SJSA1 (cell line): ENCODE results near the gene FKBP6. TPM values are rescaled to one million over a fixed set of nuclear protein-coding genes. Genes with fewer than 3 reads are reported as not detected.
"Not testable (repeated sequence)": the region's sequence is repeated elsewhere in the genome, so short reads cannot be mapped to it uniquely, and the experiment has no call there.

Experiments used
- DNase-seq, 2 experiments: peaks; one replicate each; pipeline ENCODE4 v3.0.0-alpha.2; 2015 to 2020; ENCODE audit warnings: low spot score in 2 of 2, low read depth in 1 of 2
- H3K27ac ChIP-seq: fragments of 250-450 bp; sonication (Bioruptor Pico); 2 replicates; pipeline ENCODE4 v1.5.1; 2020; ENCODE audit warnings: mild to moderate bottlenecking, moderate library complexity
- H3K27me3 ChIP-seq: fragments of 250-450 bp; sonication (Bioruptor Pico); replicated peaks from 2 replicates; pipeline ENCODE4 v1.5.1; 2020; ENCODE audit warnings: mild to moderate bottlenecking, moderate library complexity
- H3K36me3 ChIP-seq: fragments of 250-450 bp; sonication (Bioruptor Pico); 2 replicates; pipeline ENCODE4 v1.5.1; 2020; ENCODE audit warnings: mild to moderate bottlenecking
- H3K4me1 ChIP-seq: fragments of 250-450 bp; sonication (Bioruptor Pico); replicated peaks from 2 replicates; pipeline ENCODE4 v1.6.1; 2021; ENCODE audit warnings: mild to moderate bottlenecking
- H3K4me3 ChIP-seq: fragments of 250-450 bp; sonication (Bioruptor Pico); 2 replicates; pipeline ENCODE4 v1.5.1; 2020; ENCODE audit warnings: mild to moderate bottlenecking
- H3K9me3 ChIP-seq: fragments of 250-450 bp; sonication (Bioruptor Pico); replicated peaks from 2 replicates; pipeline ENCODE4 v1.5.1; 2020; ENCODE audit warnings: mild to moderate bottlenecking
- total RNA-seq: library from RNA; depleted of rRNA; stranded (reverse); fragments of >200 nt; shearing (Covaris generic); gene quantifications from 2 replicates; pipeline ENCODE4 v1.2.3, GENCODE V29; 2014

The FKBP6 gene
- total RNA-seq, 1 experiment from 2014 or later, result not detected

- Histone ChIP-seq H3K4me1 (peaks cover 9% of the 10 kb centered on the region; the same call in 1 of the 2 replicates), H3K27ac (no peak overlapping the region), H3K4me3 (no peak overlapping the region), H3K27me3 (no peaks in the 10 kb centered on the region), H3K9me3 (no peaks in the 10 kb centered on the region), H3K36me3 (0 out of 2 replicates have a peak, but pooled peaks cover 2% of the 10 kb centered on the region)
- DNase-seq, result no peak
Observed at GRCh38 chr7:73312831-73313520, 15.0 kb upstream of the FKBP6 start.

DNA sequence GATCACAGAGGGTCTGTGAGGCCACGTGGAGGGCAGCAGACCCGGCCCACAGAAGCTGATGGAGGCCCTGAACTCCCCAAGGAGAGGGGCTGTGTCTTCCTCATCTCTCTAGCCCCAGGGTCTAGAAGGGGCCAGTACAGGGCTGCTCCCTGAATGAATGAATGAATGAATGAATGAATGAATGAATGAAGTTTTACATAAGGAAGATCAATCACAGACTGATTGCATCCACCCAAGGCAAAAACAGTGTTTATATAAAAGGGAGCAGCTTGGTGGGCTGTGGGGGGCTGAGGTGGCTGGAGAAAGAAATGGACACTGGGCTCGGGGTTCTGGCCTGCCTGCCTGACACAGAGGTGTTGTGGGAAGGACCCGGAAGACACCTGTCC lies 14.4 kb upstream of the FKBP6 start:
- no peak overlapping the region for H3K27ac ChIP-seq
- H3K27me3 ChIP-seq, result no peaks in the 10 kb centered on the region
- no peak for DNase-seq
- H3K9me3 ChIP-seq, result no peaks in the 10 kb centered on the region
- 0 out of 2 replicates have a peak, but pooled peaks cover 6% of the 10 kb centered on the region for H3K4me1 ChIP-seq
- no peaks in the 10 kb centered on the region for H3K36me3 ChIP-seq
- no peak overlapping the region for H3K4me3 ChIP-seq

- H3K27me3 ChIP-seq, result no peaks in the 10 kb centered on the region
- H3K27ac ChIP-seq, result no peak overlapping the region
- 0 out of 2 replicates have a peak, but pooled peaks cover 3% of the 10 kb centered on the region for H3K4me1 ChIP-seq
- H3K9me3 ChIP-seq, result no peaks in the 10 kb centered on the region
- H3K36me3 ChIP-seq, result no peaks in the 10 kb centered on the region
- H3K4me3 ChIP-seq, result no peak overlapping the region
- DNase-seq, result no peak
Observed at GRCh38 chr7:73314271-73314670, 13.7 kb upstream of the FKBP6 start.

- Histone ChIP-seq H3K4me3 (no peak overlapping the region), H3K9me3 (no peaks in the 10 kb centered on the region), H3K36me3 (no peaks in the 10 kb centered on the region), H3K27ac (no peak overlapping the region), H3K27me3 (no peaks in the 10 kb centered on the region), H3K4me1 (0 out of 2 replicates have a peak, but pooled peaks cover 2% of the 10 kb centered on the region)
- no peak for DNase-seq
Observed at GRCh38 chr7:73316521-73316920, 11.4 kb upstream of the FKBP6 start.

GRCh38 chr7:73318656-73319204 lies 9.2 kb upstream of the FKBP6 start:
- H3K4me3 ChIP-seq, H3K9me3 ChIP-seq, H3K4me1 ChIP-seq, H3K36me3 ChIP-seq, H3K27me3 ChIP-seq, DNase-seq, H3K27ac ChIP-seq: not testable (repeated sequence)

- H3K36me3 ChIP-seq, DNase-seq: not testable (repeated sequence)
Observed at GRCh38 chr7:73319541-73319940, 8.4 kb upstream of the FKBP6 start.

DNA sequence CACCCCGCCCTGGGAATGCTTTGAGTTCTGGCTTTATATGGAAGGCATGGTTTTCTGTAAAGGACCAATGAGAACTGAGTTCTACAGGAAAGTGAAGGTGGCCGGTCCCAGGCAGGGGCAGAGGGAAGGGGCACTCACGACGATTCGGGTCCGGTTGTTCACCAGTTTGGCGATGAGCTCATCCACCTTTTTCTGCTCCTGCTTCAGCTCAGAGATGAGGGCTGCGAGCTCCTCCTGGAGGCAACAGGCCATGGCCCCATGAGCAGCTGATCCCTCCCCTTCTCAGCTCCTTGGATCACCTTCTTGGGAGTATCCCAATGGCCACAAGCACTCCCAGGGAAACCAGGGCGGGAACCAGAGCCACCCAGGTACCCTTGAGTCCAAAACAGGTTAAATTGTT lies 8.0 kb upstream of the FKBP6 start:
- not testable (repeated sequence) for H3K36me3 ChIP-seq, H3K4me3 ChIP-seq, H3K4me1 ChIP-seq, H3K9me3 ChIP-seq, H3K27me3 ChIP-seq, DNase-seq, H3K27ac ChIP-seq

More at GRCh38 chr7:73319541-73319940, 8.4 kb upstream of the FKBP6 start:
- not testable (repeated sequence) for H3K9me3 ChIP-seq, H3K4me3 ChIP-seq, H3K27me3 ChIP-seq, H3K27ac ChIP-seq, H3K4me1 ChIP-seq

GRCh38 chr7:73323434-73324080 lies 4.4 kb upstream of the FKBP6 start:
- not testable (repeated sequence) for DNase-seq, H3K36me3 ChIP-seq, H3K27ac ChIP-seq, H3K4me3 ChIP-seq, H3K4me1 ChIP-seq, H3K9me3 ChIP-seq, H3K27me3 ChIP-seq

GRCh38 chr7:73324081-73324845 lies 3.7 kb upstream of the FKBP6 start:
- DNase-seq, result peak; percentile 21 to 54
- not testable (repeated sequence) for H3K4me3 ChIP-seq, H3K9me3 ChIP-seq, H3K27me3 ChIP-seq, H3K36me3 ChIP-seq, H3K4me1 ChIP-seq, H3K27ac ChIP-seq

- H3K36me3 ChIP-seq, H3K27ac ChIP-seq, H3K9me3 ChIP-seq, H3K4me3 ChIP-seq, DNase-seq, H3K27me3 ChIP-seq, H3K4me1 ChIP-seq: not testable (repeated sequence)
Observed at GRCh38 chr7:73325424-73325823, 2.5 kb upstream of the FKBP6 start.

DNA sequence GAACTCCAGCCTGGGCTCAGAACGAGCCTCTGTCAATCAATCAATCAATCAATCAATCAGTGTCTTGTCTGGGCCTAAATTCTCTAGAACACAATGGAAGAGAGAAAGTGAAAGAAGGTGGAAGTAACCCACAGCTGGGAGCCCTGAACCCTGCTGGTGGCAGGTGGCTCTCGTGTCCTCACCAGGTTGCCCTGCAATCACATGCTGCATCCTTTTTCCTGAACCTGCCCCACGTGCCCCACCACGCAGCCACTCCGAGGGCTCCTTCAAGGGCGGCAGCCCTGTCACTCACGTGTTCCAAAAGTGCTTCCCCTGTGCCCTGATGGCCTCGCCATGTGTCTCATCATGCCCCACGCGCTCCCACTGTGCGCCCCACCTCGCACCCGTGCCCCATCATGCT lies 512 bp upstream of the FKBP6 start:
- H3K4me1 ChIP-seq, H3K9me3 ChIP-seq: not testable (repeated sequence)

GRCh38 chr7:73328696-73329095 lies 735 bp downstream of the FKBP6 start:
- Histone ChIP-seq H3K27ac (no peak overlapping the region), H3K9me3 (no peaks in the 10 kb centered on the region), H3K4me3 (no peak overlapping the region), H3K36me3 (no peaks in the 10 kb centered on the region), H3K27me3 (no peaks in the 10 kb centered on the region), H3K4me1 (0 out of 2 replicates have a peak, but pooled peaks cover 4% of the 10 kb centered on the region)
- DNase-seq, result no peak

More for the DNA sequence above, 512 bp upstream of the FKBP6 start:
- not testable (repeated sequence) for DNase-seq, H3K4me3 ChIP-seq, H3K27me3 ChIP-seq, H3K36me3 ChIP-seq, H3K27ac ChIP-seq

GRCh38 chr7:73329861-73330581 lies 2.1 kb downstream of the FKBP6 start:
- H3K4me3 ChIP-seq, result no peak overlapping the region
- 0 out of 2 replicates have a peak, but pooled peaks cover 4% of the 10 kb centered on the region for H3K4me1 ChIP-seq
- H3K27me3 ChIP-seq, result no peaks in the 10 kb centered on the region
- H3K27ac ChIP-seq, result no peak overlapping the region
- DNase-seq, result peak in 1 of 2 experiments; percentile 16
- no peaks in the 10 kb centered on the region for H3K36me3 ChIP-seq
- no peaks in the 10 kb centered on the region for H3K9me3 ChIP-seq
